GM19395 (cell line): Measurements from ENCODE around the gene RNF224.

Source experiments
- ATAC-seq: cut with Tn5 transposase; IDR thresholded peaks from one replicate; pipeline ENCODE4 v1.9.1; 2021; ENCODE audit warnings: mild to moderate bottlenecking, moderate library complexity; ENCODE audit not compliant: unreplicated experiment

RNF224 gene

DNA sequence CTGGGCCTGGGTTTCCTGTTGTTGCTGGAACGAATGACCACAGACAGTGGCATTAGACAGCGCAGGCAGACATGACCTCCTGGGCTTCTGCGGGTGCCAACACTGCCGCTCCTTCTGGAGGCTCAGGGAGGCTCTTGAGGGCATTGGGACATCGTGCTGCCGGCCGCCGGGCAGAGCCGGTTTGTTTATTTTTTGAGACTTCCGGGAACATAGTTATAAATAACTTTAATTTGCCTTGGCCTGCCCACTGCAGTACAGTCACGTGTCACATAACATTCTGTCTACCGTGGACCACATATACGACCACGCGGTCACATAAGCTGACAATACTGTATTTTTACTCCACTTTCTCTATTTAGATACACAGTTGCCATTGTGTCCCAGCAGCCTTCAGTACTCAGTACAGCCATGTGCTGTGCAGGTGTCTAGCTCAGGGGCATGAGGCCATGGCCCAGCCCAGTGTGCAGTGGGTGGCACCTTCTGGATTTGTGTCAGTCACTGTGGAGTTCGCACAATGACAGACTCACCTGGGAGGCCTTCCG is 42.0 kb downstream of the RNF224 start:
- ATAC-seq, result no peak

DNA sequence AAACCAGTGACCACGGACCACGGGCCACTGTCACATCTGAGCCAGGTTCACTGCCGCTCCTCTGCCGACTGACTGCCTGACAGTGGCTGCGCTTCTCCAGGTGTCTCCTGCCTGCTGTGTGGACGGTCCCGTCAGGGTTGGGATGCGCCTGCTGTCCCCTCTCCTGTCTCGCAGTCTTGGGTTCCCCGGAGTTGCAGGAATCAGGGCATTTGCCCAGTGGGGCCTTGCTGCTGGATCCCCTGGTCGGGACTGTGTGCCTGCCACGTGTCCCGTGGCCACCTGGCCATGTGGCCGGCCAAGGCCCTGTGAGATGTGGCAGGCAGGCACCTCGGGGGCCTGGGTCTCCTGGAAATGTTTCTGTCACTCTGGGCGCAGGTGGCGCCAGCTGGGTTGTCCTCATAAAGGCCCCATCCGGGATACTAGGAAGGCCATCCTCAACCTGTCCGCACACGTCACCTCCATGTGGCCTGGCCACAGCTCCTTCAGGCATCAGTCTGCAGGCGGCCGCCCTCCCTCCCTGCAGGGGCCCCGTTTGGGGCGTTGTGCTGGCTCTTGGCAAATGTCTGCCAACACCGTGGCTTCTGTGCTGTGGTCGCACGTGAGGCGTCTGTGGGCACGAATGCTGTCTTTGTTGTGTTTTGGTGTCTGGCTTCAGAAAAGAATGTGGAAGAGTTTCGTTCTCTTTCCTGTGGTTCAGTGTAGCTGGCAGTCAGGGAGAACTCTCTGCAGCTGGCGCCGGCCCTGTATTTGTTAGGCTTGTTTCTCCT is 43.8 kb downstream of the RNF224 start:
- ATAC-seq, result no peak

DNA sequence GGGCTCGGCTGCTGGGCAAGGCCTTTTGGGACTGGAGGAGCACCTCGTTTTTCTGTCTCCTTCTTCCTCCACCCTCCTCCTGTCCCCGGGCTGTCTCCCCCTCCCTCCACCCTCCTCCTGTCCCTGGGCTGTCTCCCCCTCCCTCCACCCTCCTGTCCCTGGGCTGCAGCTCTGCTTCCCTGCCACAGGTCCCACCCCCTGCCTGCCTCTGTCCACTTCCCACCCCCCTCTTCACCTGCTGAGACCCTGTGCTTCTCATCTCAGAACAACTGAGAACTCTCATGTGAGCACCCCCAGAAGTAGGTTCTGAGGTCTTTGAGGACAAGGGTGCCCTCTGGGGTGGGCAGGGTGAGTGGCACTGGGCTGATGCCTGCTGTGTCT is 44.4 kb downstream of the RNF224 start:
- ATAC-seq, result no peak

DNA sequence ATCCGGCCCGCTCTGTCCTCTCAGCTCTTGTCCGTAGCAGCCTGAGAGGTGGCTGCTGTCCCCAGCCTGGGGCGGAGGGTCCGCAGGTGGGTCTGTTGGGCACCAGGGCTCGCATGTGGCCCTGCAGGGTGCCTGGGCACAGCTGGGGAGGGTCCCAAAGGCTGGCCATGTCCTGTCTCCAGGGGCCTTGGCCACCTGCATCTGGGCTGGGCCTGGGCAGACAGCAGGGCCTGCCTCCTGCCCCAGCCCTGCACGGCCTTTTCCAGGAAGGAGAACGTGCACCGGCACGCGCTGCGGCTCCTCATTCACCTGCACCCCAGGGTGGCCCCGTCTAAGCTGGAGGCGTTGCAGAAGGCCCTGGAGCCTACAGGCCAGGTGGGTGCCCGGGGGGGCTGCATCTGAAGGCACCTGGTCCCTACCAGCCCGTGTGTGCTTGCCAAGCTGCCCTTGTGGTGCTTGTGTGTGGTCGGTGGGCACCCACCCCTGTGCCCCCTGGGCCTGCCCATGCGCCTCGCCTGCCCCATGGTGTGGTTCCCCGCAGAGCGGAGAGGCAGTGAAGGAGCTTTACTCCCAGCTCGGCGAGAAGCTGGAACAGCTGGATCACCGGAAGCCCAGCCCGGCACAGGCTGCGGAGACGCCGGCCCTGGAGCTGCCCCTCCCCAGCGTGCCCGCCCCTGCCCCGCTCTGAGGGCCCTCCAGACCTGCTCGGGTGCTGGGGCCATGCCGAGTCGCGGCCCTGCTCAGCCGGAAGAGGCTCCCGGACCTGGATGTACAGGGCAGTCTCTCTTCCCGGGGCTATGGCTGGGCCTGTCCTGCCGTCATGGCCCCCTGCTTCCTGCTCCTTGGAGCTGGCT is 45.2 kb downstream of the RNF224 start:
- no peak for ATAC-seq

DNA sequence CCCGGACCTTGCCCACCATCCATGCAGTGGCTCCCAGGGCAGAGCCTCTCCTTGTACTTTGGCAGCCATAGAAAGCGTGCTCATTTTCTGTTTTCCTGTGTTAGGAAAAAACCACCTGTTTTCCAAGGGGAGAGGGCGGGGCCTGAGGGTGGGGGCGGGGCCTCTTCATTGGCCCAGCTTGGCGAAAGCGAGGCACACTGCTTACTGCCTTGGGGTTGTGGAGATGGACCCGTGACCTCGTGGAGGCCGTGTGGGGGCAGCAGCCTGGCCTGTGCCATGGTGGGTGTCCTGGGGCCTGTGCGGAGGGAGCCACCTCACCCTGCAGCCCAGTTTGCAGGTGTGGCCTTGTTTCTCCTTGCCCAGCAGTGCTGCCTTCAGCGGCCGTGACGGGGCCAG is 45.8 kb downstream of the RNF224 start:
- no peak for ATAC-seq

DNA sequence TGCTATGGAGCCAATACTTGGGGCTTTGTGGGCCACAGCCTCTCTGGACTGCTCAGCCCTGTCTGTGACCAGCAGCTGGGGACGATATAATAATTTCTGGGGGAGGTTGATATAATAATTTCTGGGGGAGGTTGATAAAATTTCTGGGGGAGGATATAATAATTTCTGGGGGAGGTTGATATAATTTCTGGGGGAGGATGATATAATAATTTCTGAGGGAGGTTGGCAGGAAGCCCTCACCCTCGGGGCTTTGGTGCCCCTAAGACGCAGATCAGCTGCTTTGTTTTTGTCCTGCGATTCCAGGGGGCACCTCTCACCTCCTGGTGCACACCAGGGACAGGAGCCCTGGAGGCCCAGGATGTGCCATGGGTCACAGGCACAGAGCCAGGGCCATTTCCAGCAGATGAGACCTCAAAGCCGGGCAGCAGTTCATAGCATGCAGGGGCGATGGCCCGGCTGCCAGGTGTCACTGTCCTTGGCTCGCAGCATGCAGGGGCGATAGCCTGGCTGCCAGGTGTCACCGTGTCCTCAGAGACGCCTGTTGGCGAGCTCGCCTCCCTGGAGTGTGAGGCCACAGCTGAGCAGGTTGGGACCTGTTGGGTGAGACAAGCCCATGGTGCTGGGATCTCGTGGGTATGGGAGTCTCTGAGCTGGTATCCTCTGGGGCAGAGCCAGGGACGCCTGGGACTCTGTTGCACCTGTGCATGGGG is 46.5 kb downstream of the RNF224 start:
- ATAC-seq, result no peak

DNA sequence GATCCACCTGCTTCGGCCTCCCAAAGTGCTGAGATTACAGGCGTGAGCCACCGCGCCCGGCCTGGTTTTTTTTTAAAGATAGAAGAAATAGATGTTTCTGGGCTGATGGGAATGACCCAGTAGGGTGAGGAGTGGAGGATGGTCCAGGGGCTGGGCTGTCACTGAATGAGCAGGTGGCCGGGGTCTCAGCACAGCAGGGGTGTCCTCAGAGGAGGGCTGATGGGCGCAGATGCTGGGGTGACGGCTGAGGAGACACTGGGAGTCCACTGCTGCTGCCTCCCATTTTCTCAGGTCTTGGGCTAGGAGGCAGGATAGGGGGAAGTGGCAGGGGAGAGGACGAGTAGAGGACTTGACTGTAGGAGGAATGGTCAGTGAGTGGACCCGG is 47.9 kb downstream of the RNF224 start:
- ATAC-seq, result no peak

DNA sequence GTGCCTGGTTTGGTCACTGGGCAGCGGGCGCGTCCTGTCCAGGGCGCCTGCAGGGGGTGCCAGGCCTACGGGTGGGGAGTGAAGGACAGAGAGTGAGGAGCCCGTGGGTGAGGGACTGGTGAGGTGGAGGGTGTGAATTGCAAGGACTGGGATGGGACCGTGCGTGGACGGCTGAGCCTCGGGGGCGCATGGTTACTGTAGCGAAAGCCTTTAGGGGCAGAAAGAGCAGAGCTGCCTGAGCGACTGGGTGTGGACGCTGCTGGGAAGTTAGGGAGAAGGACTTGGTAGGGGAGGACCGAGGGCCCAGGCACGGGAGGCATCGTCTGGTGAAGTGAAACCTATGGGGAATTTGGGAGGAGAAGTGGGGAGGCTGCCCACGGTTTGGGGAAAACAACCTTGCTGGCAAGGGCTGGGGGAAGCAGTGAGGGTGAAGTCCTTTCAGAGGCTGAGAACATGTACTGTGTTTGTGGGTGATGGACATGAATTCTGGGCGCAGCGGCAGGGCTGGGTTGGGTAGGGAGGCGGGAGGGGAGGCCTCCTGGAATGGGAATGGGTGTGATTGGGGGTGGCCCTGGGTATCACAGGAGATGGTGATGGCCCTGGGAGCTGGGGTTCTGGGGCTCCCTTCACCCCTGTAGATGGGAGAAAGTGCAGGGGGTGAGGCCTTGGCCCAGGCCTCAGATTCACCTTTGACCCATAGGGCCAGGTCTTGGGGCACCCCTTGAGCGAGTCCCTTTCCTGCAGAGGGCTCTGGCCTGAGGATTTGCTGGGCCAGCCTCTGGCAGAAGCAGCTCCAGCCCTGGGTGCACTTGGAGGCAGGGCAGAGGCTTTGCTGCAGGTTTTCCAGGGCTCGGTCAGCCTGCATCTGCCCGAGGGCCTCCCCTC is 48.5 kb downstream of the RNF224 start:
- no peak for ATAC-seq

DNA sequence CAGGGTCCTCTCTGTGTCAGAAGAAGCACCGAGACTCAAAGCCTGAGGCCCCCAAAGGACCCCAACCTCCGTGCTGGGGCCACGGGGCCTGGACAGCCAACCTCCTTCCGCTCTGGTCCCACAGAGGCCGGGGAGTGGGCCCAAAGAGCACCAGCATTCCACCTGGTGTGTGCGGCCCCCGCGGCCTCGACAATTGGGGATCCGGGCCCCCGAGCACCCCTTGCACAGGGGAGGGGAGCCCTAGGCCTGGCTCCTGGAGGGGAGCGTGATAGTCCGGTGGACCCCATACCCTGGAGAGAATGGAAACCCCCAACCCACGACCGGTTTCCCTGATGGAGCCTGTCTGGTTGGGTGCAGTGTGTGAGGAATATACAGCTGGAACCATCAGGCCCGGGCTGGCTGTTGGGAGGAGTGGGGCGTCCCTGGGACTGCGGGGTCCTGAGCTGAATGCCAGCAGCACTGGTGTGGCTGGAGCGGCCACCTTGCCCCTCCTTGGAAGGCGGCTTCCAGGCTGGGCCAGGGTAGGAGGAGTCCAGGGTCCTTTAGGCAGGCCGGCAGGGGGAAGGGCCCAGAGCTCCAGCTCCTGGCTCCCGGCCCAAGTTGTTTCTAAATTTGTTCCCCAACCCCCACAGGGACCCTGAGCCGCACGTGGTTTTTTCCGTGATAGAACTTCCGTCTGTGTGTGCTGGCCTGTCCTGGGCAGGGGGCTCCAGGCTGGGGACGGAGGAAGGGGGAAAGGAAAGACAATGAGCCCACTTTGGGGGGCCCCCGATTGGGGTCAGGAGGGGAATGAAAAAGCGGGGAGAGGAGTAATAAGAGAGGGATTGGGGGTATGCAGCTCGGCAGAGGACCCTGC is 49.4 kb downstream of the RNF224 start:
- no peak for ATAC-seq

DNA sequence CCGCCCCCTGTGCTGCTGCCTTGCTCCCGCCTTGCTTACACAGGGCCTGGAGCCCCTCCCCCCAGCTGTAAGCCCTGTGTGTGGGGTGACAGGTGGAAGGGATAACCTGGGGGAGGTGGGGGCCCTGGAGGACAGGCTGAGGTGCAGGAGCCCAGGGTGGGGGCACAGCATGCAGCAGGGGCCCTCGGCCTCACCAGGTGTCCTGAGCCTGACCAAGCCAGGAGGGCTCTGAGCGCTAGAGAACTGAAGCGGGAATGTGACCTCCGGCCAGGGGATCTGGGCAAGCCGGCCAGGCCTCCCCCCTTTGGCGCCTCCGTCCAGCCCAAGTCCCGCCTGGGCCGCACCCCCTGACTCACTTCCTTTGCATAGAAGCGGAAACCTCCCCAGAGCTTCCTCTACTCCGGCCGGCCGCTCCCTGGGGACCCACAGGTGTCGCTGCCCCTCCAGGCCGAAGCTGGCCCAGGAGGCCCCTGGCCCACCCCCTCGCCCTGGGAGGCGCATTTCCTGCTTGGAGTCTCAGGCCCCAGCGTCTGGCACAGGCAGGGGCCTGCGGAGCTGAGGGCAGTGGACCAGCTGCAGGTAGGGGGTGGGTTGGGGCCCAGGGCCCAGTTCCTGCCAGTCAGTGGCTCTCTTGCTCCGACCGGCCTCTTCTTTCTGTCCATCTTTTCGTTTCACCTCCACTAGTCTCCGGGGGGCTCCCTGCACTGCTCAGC is 50.2 kb downstream of the RNF224 start, which contains the start of gene TOR4A:
Gene TOR4A (plus strand): TSS at position 398 of the 713 bp plus-strand sequence. CDS start 964 bp downstream, outside the sequence.
- peak; percentile 79 for ATAC-seq

DNA sequence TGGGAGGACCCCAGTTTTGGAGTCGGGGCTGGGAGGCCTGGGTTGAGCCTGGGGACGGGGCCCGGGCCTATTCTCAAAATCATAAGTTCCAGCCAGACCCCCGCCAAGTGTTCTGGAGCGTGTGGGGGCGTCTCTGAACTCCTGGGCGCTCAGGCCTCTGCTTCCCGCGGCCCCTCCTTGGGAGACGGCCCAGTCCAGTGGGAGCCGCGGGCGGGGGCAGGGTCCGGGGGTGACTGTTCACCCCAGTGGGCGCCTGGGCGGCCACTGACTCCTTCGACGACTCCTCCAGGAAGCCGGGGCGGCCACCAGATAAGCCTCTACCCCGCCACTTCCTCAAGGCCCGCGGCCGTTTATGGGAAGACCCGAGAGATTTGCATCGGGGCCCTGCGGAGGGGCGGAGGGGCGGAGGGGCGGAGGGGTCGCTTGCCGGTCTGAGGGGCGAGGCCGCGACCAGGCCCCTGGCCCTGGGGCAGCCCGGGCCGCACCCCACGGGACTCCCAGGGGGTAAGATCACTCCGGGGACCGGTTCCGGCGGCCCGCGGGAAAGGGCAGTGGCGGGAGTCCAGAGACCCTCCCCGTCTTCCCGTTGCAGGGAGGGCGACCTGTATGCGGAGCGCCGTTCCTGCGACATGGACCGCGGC is 50.9 kb downstream of the RNF224 start:
- ATAC-seq, result no peak
